ENCODE data around the gene INTS12. TPM values are rescaled to one million over a fixed set of nuclear protein-coding genes. Genes with fewer than 3 reads are reported as not detected.

Gene INTS12
- total and polyA plus RNA-seq, 2 of the 8 experiments (the other 6 are each of a cell fraction or from before 2014, with no cell fraction given): 12.3 to 14.1 TPM

GRCh38 chr4:105755375-105755774 is 46.9 kb upstream of the INTS12 start:
- no peak overlapping the region for H3K27ac ChIP-seq (ENCODE audit: low read depth, low read length)
- no peak overlapping the region for H3K4ac ChIP-seq (replicated peaks; ENCODE audit: insufficient read length, low read depth, low read length)
- no peaks in the 10 kb centered on the region for H3K9me3 ChIP-seq (ENCODE audit: insufficient read depth in 2 of 2, low read depth in 1 of 2, low read length in 1 of 2)

More at GRCh38 chr4:105755375-105755774, 46.9 kb upstream of the INTS12 start:
- TF ChIP-seq CBX5 (IDR thresholded peaks at IDR 0.05; ENCODE audit: low read depth, low read length) (no peak), JUND (IDR thresholded peaks at IDR 0.05; ENCODE audit: low read length) (no peak)
- H3K23ac ChIP-seq (ENCODE audit: insufficient read length): no peak overlapping the region
- H4K20me1 ChIP-seq (replicated peaks in 1 of 2; ENCODE audit: control insufficient read depth in 1 of 2, insufficient read depth in 2 of 2, low read length in 2 of 2): no peaks in the 10 kb centered on the region
- no peak overlapping the region for H2BK12ac ChIP-seq (ENCODE audit: low read depth, low read length)
- H3K27me3 ChIP-seq (replicated peaks in 1 of 4; ENCODE audit: control insufficient read depth in 3 of 4, extremely low read depth in 1 of 4, insufficient read depth in 3 of 4, low read length in 3 of 4): no peaks in the 10 kb centered on the region
- no peaks in the 10 kb centered on the region for H3K36me3 ChIP-seq (ENCODE audit: control insufficient read depth in 2 of 4, insufficient read depth in 4 of 4, low read length in 3 of 4)
- no peaks in the 10 kb centered on the region for H3K79me1 ChIP-seq (ENCODE audit: low read depth, low read length)
- no peak overlapping the region for H2BK120ac ChIP-seq (replicated peaks; ENCODE audit: low read depth, low read length)
- H3K4me3 ChIP-seq (ENCODE audit: extremely low read depth in 1 of 4, insufficient read depth in 2 of 4, low read depth in 3 of 4, low read length in 4 of 4): no peak overlapping the region
- H3K14ac ChIP-seq (ENCODE audit: insufficient read length): no peak overlapping the region
- CTCF ChIA-PET (ENCODE audit: partially characterized antibody): no interaction called here
- DNase-seq (ENCODE audit: low read depth in 1 of 2, low spot score in 2 of 2) (no peak), FAIRE-seq (no peak)
- H3K9ac ChIP-seq (replicated peaks in 1 of 4; ENCODE audit: extremely low read depth in 1 of 4, low read depth in 3 of 4, low read length in 3 of 4): no peak overlapping the region
- no peak overlapping the region for H3K56ac ChIP-seq (replicated peaks; ENCODE audit: insufficient read length, low read depth, low read length)
- no peak overlapping the region for H4K91ac ChIP-seq (replicated peaks; ENCODE audit: insufficient read length, low read length)
- H2AK5ac ChIP-seq (ENCODE audit: low read depth, low read length): no peak overlapping the region
- no peak overlapping the region for H2BK20ac ChIP-seq (ENCODE audit: low read length)
- no peak overlapping the region for H4K5ac ChIP-seq (ENCODE audit: insufficient read length, low read depth, low read length)
- H2BK15ac ChIP-seq (ENCODE audit: low read length): no peak overlapping the region
- H3K23me2 ChIP-seq (ENCODE audit: low read depth, low read length): no peaks in the 10 kb centered on the region
- H3K4me1 ChIP-seq (replicated peaks in 1 of 4; ENCODE audit: control insufficient read depth in 3 of 4, insufficient read depth in 4 of 4, low read length in 3 of 4): no peaks in the 10 kb centered on the region
- POLR2A ChIA-PET (ENCODE audit: partially characterized antibody): no interaction called here
- H4K8ac ChIP-seq (ENCODE audit: extremely low read depth, insufficient read depth, low read length): no peak overlapping the region
- H2AFZ ChIP-seq (ENCODE audit: low read length): no peak overlapping the region
- no peak overlapping the region for H2BK5ac ChIP-seq (ENCODE audit: low read depth, low read length)
- H3K18ac ChIP-seq (ENCODE audit: extremely low read depth, low read length): no peak overlapping the region
- no peaks in the 10 kb centered on the region for H3K79me2 ChIP-seq (ENCODE audit: control insufficient read depth in 1 of 2, insufficient read depth in 2 of 2, low read length in 2 of 2)
- no peak overlapping the region for H3K4me2 ChIP-seq (ENCODE audit: insufficient read depth in 1 of 2, low read depth in 2 of 2, low read length in 2 of 2)
